NCI-H2227 (cell line): Measurements from ENCODE around the gene EMP1.
"Not testable (repeated sequence)": the region's sequence is repeated elsewhere in the genome, so short reads cannot be mapped to it uniquely, and the experiment has no call there.

Experiments
- DNase-seq: peaks from one replicate; lab custom pipeline; 2025; ENCODE audit not compliant: unreplicated experiment; lab: John Stamatoyannopoulos, UW

EMP1 gene

DNA sequence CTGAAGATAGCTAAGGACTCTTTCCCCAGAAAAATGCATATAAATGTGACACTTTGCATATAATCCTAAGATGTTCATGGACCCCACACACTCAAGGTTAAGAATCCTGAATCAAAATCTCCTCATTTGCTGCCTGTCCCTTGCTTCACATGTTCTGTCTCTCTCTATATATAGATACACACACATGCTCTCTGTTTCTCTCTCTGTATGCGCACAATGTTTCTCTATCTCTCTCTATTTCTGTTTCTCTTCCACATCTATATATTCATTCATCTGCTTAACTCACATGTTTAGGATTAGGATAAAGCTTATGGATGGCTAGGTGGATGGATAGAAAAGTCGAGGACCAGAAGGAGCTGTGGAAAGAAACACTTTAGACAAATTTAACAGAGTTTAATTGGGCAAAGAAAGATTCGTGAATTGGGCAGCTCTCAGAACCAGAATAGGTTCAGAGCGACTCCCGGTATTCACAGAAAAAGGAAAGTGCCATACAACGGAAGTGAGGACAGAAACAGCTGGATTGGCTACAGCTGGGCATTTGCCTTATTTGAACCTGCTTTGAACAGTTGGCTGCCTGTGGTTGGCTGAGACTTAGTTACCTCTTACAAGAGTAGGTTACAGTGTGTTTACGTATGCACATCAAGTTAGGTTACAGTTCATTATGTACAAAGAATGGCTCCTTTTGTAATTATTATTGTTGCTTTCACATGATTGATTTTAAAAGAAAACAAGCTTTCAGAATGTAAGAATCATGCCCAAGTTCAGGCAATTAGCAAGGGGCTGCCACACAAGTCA is 57.6 kb downstream of the EMP1 start:
- no peak for DNase-seq

DNA sequence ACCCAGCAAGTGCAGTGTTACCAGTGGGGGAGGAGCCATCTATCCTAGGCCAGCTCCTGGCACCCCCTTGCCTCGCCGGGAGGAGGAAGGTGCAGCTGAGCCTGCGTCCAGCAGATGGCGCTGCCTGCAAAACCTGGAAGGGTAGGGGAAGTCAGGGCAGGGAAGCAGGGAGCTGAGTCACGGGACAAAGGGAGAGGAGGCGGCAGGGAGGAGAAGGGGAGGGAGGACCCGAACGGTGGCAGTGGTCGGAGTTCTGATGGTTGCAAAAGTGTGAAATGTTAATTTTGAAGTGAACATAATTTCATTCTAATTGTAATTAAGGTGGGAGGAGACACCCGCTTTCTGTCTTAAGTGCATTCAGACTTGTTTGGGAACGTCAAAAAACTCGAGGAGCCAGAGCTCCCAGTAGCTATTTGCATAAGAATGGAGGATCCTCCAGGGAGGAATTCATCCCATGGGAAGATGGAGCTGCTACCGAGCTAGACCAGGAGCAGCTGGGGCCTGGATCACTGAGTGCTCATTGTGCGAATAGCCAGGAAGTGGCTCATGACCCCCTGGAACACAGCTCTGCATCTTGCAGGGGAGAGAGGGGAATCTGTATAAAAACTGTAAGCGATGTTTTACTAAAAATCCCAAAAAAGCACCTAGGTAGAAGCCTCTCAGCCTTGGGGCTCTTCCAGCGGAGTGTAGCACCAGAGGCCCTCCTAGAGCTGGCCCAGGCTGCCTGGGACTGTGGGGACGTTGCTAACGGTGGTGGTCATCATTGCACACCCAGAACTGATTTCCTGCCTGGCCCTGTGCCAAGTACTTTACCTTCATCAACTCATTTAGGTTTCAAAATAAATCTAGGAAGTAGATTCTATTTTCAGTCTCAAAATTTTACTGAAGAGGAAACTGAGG is 59.5 kb downstream of the EMP1 start:
- peak; percentile 91 for DNase-seq

DNA sequence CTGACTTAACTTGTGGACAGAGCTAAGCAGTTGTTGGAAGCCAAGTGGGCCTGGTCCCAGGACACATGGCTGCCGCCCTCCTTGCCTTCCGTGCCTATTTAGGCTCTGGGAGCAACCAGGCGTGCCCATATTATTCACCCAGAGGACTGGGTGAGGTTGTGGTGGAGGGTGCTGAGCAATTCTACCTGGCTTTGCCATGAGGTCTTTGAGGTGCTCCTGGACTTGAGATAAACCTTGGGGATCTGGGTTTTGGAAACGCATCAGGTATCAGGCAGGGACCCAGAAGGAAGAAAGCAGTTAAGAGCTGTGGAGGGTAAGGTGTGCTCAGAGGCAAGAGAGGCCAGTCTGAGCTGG is 60.1 kb downstream of the EMP1 start:
- DNase-seq: no peak

DNA sequence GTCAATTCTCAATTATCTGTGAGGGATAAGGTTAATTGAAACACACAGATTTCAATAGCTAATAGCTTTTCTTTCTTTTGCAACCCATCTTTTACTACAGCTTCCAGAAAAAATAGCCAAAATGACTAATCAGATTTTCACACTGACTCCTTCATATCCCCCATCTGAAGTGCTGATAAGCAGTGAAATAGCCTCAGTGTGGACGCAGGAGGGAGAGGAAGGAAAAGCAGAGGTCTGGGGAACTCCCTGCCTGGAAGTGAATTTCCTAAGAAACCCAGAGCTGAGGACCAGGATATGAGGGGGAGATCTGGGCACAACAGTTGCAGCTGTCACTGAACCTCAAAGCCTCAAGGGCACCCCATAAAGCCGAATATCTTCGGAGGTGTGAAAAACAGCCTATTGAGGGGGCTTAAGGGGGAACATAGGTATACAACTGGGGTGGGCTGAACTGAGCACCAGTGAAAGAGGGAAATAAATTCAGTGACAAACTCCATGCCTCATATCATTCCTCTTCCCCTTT is 60.9 kb downstream of the EMP1 start:
- DNase-seq: no peak

DNA sequence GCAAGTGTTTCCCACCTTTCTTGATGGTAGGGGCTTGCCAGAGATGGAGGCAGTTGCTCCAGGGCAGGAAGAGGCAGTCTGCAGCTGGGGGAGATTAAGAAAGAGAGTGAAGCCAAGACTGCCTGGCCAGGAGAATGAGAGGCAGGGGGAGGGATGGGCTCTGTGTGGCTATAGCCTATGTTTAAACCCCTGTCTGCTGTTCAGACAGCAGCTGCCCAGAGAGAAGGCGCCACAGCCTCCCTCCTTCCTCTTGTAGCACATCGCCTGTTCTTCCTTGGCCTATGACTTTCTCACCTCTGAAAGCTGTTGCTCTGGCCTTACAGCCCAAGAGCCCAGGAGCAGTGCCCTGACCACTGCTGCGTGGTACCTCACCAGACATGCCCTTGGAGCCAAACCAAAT is 61.7 kb downstream of the EMP1 start:
- peak; percentile 42 for DNase-seq

DNA sequence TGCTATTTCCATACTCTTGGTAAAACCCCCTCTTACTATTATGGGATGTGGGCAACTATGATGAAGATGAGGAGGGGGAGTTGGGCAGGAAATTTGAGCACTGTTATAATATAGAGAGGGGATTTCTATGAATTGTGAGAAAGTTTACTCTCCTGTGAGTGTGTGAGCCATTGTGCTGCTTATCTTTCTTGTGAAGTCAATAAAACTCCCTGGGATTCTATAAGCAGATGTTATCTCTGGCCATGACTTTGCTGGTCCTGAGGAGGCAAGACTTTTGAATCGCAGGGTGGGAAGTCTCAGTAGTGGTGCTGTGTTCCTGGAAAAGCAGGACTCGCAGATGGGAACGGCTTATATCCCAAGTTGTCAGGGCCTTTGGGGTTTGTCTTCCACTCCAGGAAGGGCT is 62.2 kb downstream of the EMP1 start:
- DNase-seq: no peak

DNA sequence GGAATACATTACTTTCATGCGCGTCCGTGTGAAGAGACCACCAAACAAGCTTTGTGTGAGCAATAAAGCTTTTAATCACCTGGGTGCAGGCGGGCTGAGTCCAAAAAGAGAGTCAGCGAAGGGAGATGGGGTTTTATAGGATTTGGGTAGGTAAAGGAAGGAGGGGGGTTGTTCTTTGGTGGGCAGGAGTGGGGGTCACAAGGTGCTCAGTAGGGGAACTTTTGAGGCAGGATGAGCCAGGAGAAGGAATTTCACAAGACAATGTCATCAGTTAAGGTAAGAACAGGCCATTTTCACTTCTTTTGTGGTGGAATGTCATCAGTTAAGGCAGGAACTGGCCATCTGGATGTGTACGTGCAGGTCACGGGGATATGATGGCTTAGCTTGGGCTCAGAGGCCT is 63.1 kb downstream of the EMP1 start:
- not testable (repeated sequence) for DNase-seq

DNA sequence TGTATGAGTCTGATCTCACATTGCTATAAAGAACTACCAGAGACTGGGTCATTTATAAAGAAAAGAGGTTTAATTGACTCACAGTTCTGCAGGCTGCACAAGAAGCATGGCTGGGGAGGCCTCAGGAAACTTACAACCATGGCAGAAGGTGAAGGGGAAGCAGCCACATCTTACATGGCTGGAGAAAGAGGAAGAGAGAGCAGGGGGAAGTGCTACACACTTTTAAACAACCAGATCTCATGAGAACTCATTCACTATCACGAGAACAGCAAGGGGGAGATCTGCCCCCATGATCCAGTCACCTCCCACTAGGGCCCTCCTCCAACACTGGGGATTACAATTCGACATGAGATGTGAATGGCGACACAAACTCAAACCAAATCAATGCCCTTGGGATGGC is 71.3 kb downstream of the EMP1 start:
- not testable (repeated sequence) for DNase-seq

DNA sequence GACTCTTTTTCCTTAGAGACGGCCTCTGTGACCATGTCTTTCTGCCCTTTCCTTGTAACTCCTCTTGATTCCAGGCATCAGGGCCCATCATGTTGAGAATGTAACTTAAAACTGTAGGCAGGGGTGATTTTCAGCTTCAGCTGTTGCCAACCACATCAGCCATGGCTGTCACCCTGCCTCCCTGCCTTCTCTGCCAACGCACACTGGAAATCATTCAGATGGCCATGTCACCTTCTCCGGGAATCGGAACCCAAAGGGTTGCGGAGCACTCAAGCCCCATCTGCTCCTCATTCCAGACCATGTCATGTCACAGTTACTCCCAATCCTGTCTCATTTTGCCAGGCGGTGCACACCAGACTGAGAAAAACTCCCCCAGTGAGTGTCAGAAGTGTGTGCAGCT is 72.1 kb downstream of the EMP1 start:
- no peak for DNase-seq
